Measurements from ENCODE around the gene HUWE1. TPM values are rescaled to one million over a fixed set of nuclear protein-coding genes. Genes with fewer than 3 reads are reported as not detected.

Gene HUWE1
- total RNA-seq, 2 donors from 2014 or later, result 102 to 169 TPM

- no peaks in the 10 kb centered on the region for H3K4me1 ChIP-seq (ENCODE audit: control insufficient read depth in 1 of 2, low read depth in 2 of 2)
- TF ChIP-seq CTCF (IDR thresholded peaks at IDR 0.05), result no peak
- no peak overlapping the region for H3K4me3 ChIP-seq
- peaks cover 5% of the 10 kb centered on the region for H3K36me3 ChIP-seq
- no peaks in the 10 kb centered on the region for H3K9me3 ChIP-seq
- H3K27me3 ChIP-seq (replicated peaks; ENCODE audit: insufficient read depth), result no peaks in the 10 kb centered on the region
- DNase-seq (ENCODE audit: low spot score), result no peak
- ATAC-seq (ENCODE audit: insufficient number of reproducible peaks, low FRiP score, low read depth), result no peak
- no peak overlapping the region for H3K27ac ChIP-seq
Measured at GRCh38 chrX:53598169-53598568, 88.3 kb downstream of the HUWE1 start.

GRCh38 chrX:53595266-53595810 lies 91.2 kb downstream of the HUWE1 start:
- DNase-seq (ENCODE audit: low spot score) (no peak), ATAC-seq (ENCODE audit: insufficient number of reproducible peaks, low FRiP score, low read depth) (no peak)
- H3K4me3 ChIP-seq, result no peak overlapping the region
- H3K27me3 ChIP-seq (replicated peaks; ENCODE audit: insufficient read depth), result no peaks in the 10 kb centered on the region
- H3K27ac ChIP-seq, result no peak overlapping the region
- peaks cover 30% of the 10 kb centered on the region for H3K36me3 ChIP-seq
- H3K9me3 ChIP-seq, result no peaks in the 10 kb centered on the region
- TF ChIP-seq CTCF (IDR thresholded peaks at IDR 0.05), result no peak
- H3K4me1 ChIP-seq (ENCODE audit: control insufficient read depth in 1 of 2, low read depth in 2 of 2), result no peaks in the 10 kb centered on the region

GRCh38 chrX:53594354-53594753 lies 92.2 kb downstream of the HUWE1 start:
- DNase-seq (ENCODE audit: low spot score) (no peak), ATAC-seq (ENCODE audit: insufficient number of reproducible peaks, low FRiP score, low read depth) (no peak)
- H3K9me3 ChIP-seq, result no peaks in the 10 kb centered on the region
- H3K27me3 ChIP-seq (replicated peaks; ENCODE audit: insufficient read depth), result no peaks in the 10 kb centered on the region
- H3K27ac ChIP-seq, result no peak overlapping the region
- no peaks in the 10 kb centered on the region for H3K4me1 ChIP-seq (ENCODE audit: control insufficient read depth in 1 of 2, low read depth in 2 of 2)
- H3K4me3 ChIP-seq, result no peak overlapping the region
- TF ChIP-seq CTCF (IDR thresholded peaks at IDR 0.05), result no peak
- H3K36me3 ChIP-seq, result peaks cover 37% of the 10 kb centered on the region

- ATAC-seq (ENCODE audit: insufficient number of reproducible peaks, low FRiP score, low read depth), result no peak
- no peak for TF ChIP-seq CTCF (IDR thresholded peaks at IDR 0.05)
- H3K4me3 ChIP-seq, result no peak overlapping the region
- H3K27me3 ChIP-seq (replicated peaks; ENCODE audit: insufficient read depth), result no peaks in the 10 kb centered on the region
- H3K27ac ChIP-seq, result no peak overlapping the region
- no peaks in the 10 kb centered on the region for H3K4me1 ChIP-seq (ENCODE audit: control insufficient read depth in 1 of 2, low read depth in 2 of 2)
- H3K9me3 ChIP-seq, result no peaks in the 10 kb centered on the region
- no peak for DNase-seq (ENCODE audit: low spot score)
- H3K36me3 ChIP-seq, result peaks cover 61% of the 10 kb centered on the region
Measured at GRCh38 chrX:53587795-53588420, 98.6 kb downstream of the HUWE1 start.

GRCh38 chrX:53584891-53585290 lies 101.6 kb downstream of the HUWE1 start:
- no peaks in the 10 kb centered on the region for H3K4me1 ChIP-seq (ENCODE audit: control insufficient read depth in 1 of 2, low read depth in 2 of 2)
- no peak for DNase-seq (ENCODE audit: low spot score)

More at GRCh38 chrX:53584891-53585290, 101.6 kb downstream of the HUWE1 start:
- no peaks in the 10 kb centered on the region for H3K9me3 ChIP-seq
- ATAC-seq (ENCODE audit: insufficient number of reproducible peaks, low FRiP score, low read depth), result no peak
- no peak overlapping the region for H3K4me3 ChIP-seq
- H3K36me3 ChIP-seq, result peaks cover 41% of the 10 kb centered on the region
- no peaks in the 10 kb centered on the region for H3K27me3 ChIP-seq (replicated peaks; ENCODE audit: insufficient read depth)
- no peak overlapping the region for H3K27ac ChIP-seq
- TF ChIP-seq CTCF (IDR thresholded peaks at IDR 0.05), result no peak
